ENCODE results near the gene DMKN.

DMKN gene

GRCh38 chr19:35508129-35508528 is 5.3 kb downstream of the DMKN start:
- peaks cover 93% of the 10 kb centered on the region for H3K27me3 Mint-ChIP-seq

GRCh38 chr19:35507561-35507960 is 5.9 kb downstream of the DMKN start:
- no peaks in the 10 kb centered on the region for H3K9me3 Mint-ChIP-seq
- no peak for DNase-seq
- CTCF ChIA-PET, result interaction anchor here (1.6 to 1.8 kb wide), 2 partner anchors 10 to 13 kb away, joined by 3 to 9 read pairs; no protein-coding TSS in a partner anchor
- H3K27ac Mint-ChIP-seq, result no peak overlapping the region
- peaks cover 21% of the 10 kb centered on the region for H3K4me1 Mint-ChIP-seq
- H3K27me3 Mint-ChIP-seq, result peaks cover 93% of the 10 kb centered on the region
- H3K36me3 Mint-ChIP-seq, result no peaks in the 10 kb centered on the region
- no peak overlapping the region for H3K4me3 Mint-ChIP-seq

More at GRCh38 chr19:35508129-35508528, 5.3 kb downstream of the DMKN start:
- H3K4me3 Mint-ChIP-seq, result no peak overlapping the region
- no peaks in the 10 kb centered on the region for H3K36me3 Mint-ChIP-seq
- H3K27ac Mint-ChIP-seq, result no peak overlapping the region
- no peak for DNase-seq
- H3K9me3 Mint-ChIP-seq, result no peaks in the 10 kb centered on the region
- peaks cover 21% of the 10 kb centered on the region for H3K4me1 Mint-ChIP-seq
- CTCF ChIA-PET, result interaction anchor here (0.9 to 1.8 kb wide), 3 partner anchors 11 to 155 kb away, joined by 3 to 9 read pairs (median 3); no protein-coding TSS in a partner anchor

- no peak overlapping the region for H3K27ac Mint-ChIP-seq
- no peaks in the 10 kb centered on the region for H3K36me3 Mint-ChIP-seq
- CTCF ChIA-PET, result interaction anchor here (1.3 to 2.9 kb wide), 3 partner anchors 11 to 86 kb away, joined by 3 to 10 read pairs (median 6); no protein-coding TSS in a partner anchor
- no peaks in the 10 kb centered on the region for H3K9me3 Mint-ChIP-seq
- no peak for DNase-seq
- no peak overlapping the region for H3K4me3 Mint-ChIP-seq
- H3K4me1 Mint-ChIP-seq, result peaks cover 18% of the 10 kb centered on the region
- H3K27me3 Mint-ChIP-seq, result peaks cover 85% of the 10 kb centered on the region
Measured at GRCh38 chr19:35506011-35506410, 7.4 kb downstream of the DMKN start.

DNA sequence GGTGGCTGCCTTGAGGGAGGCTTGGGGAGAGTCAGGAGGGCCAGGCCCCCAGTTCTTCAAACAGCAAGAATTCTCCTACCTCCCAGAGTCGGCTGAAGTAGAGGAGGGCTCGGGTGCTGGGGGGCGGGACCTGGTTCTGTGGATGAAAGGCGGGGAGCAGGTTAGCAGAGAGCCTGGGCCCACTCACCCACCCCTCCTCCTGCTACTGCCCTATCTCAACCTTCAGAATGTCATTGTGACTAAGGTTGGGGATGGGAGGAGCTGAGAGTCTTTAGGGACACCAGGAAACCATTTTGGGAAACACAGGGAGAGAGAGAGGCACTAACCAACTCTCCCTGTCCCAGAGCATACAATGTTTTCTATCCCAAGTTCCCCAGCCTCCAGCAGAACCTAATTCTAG is 10.7 kb downstream of the DMKN start:
- peaks cover 61% of the 10 kb centered on the region for H3K27me3 Mint-ChIP-seq
- H3K4me1 Mint-ChIP-seq, result no peaks in the 10 kb centered on the region
- no peak for DNase-seq
- H3K36me3 Mint-ChIP-seq, result no peaks in the 10 kb centered on the region
- no peaks in the 10 kb centered on the region for H3K9me3 Mint-ChIP-seq
- H3K4me3 Mint-ChIP-seq, result no peak overlapping the region
- CTCF ChIA-PET, result no interaction called here
- H3K27ac Mint-ChIP-seq, result no peak overlapping the region

GRCh38 chr19:35501684-35502083 is 11.8 kb downstream of the DMKN start:
- Mint-ChIP-seq H3K27ac (no peak overlapping the region), H3K9me3 (no peaks in the 10 kb centered on the region), H3K4me1 (no peaks in the 10 kb centered on the region), H3K36me3 (no peaks in the 10 kb centered on the region), H3K4me3 (no peak overlapping the region), H3K27me3 (peaks cover 54% of the 10 kb centered on the region)
- CTCF ChIA-PET, result no interaction called here
- DNase-seq, result no peak

DNA sequence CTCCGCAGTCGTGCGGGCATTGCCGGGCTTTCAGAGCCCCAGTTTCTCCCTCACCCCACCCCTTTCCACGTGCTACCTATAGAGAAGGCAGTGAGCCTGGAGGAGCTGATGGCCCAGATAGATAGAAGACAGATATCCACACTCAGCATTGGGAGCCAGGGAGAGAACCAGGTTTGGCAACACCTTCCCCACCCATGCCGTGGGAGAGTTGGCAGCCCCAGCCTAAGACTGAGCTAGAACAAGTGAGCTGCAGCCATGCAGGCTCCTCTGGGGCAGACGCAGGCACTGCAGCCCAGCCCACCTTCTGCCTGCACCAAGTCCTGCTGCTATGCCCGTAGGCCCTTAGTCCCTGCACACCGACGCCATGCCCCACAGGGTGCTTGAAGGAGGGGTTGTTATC is 12.8 kb downstream of the DMKN start:
- H3K4me1 Mint-ChIP-seq, result peaks cover under 1% of the 10 kb centered on the region
- H3K27me3 Mint-ChIP-seq, result peaks cover 46% of the 10 kb centered on the region
- H3K4me3 Mint-ChIP-seq, result no peak overlapping the region
- no peaks in the 10 kb centered on the region for H3K36me3 Mint-ChIP-seq
- no peak overlapping the region for H3K27ac Mint-ChIP-seq
- H3K9me3 Mint-ChIP-seq, result no peaks in the 10 kb centered on the region
- CTCF ChIA-PET, result no interaction called here
- no peak for DNase-seq

- no peak for DNase-seq
- Mint-ChIP-seq H3K9me3 (no peaks in the 10 kb centered on the region), H3K27ac (no peak overlapping the region), H3K27me3 (peaks cover 45% of the 10 kb centered on the region), H3K4me3 (no peak overlapping the region), H3K36me3 (no peaks in the 10 kb centered on the region), H3K4me1 (peaks cover 8% of the 10 kb centered on the region)
- CTCF ChIA-PET, result no interaction called here
Measured at GRCh38 chr19:35498984-35499527, 14.4 kb downstream of the DMKN start.

DNA sequence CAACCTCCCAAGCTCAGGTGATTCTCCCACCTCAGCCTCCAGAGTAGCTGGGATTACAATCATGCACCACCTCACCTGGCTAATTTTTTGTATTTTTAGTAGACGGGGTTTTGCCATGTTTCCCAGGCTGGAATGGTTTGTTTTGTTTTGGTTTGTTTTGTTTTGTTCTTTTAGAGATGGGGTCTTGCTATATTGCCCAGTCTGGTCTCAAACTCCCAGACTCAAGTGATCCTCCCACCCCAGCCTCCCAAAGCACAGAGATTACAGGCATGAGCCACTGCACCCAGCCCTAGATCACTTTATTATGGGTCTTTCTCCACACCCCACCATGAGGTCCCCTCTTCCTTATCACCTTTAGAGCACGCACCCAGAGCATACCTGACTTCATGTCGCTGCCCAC is 15.2 kb downstream of the DMKN start:
- Mint-ChIP-seq H3K27me3 (peaks cover 48% of the 10 kb centered on the region), H3K4me3 (no peak overlapping the region), H3K9me3 (no peaks in the 10 kb centered on the region), H3K4me1 (peaks cover 8% of the 10 kb centered on the region), H3K27ac (no peak overlapping the region), H3K36me3 (no peaks in the 10 kb centered on the region)
- CTCF ChIA-PET, result interaction anchor here (1.2 to 1.9 kb wide), 2 partner anchors 9 to 12 kb away, joined by 3 to 7 read pairs; no protein-coding TSS in a partner anchor
- no peak for DNase-seq

DNA sequence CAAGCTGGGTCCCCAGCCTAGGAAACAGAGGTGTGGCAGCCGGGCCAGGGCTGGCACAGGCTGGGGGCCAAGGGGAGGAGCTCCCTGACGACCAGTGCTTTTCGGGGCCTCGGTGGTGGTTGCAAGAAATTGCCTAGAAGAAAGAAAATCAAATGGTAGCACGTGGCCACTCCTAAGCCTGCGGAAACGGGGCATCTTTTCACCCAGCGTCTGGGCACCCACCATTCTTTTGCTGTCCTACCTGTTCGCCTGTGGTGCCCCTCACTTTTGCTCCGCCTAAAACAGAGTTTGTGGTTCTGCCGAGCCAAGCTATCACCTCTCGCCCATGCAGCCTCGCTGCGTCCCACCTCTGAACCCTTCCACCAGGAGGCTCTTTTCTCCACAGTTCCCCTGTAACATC is 16.0 kb downstream of the DMKN start:
- CTCF ChIA-PET, result interaction anchor here (0.7 to 1.9 kb wide), 5 partner anchors 10 to 139 kb away, joined by 3 to 7 read pairs (median 3); partner anchors contain the start of gene FFAR3
- Mint-ChIP-seq H3K27me3 (peaks cover 45% of the 10 kb centered on the region), H3K4me3 (no peak overlapping the region), H3K9me3 (no peaks in the 10 kb centered on the region), H3K4me1 (peaks cover 8% of the 10 kb centered on the region), H3K27ac (no peak overlapping the region), H3K36me3 (no peaks in the 10 kb centered on the region)
- DNase-seq, result no peak

DNA sequence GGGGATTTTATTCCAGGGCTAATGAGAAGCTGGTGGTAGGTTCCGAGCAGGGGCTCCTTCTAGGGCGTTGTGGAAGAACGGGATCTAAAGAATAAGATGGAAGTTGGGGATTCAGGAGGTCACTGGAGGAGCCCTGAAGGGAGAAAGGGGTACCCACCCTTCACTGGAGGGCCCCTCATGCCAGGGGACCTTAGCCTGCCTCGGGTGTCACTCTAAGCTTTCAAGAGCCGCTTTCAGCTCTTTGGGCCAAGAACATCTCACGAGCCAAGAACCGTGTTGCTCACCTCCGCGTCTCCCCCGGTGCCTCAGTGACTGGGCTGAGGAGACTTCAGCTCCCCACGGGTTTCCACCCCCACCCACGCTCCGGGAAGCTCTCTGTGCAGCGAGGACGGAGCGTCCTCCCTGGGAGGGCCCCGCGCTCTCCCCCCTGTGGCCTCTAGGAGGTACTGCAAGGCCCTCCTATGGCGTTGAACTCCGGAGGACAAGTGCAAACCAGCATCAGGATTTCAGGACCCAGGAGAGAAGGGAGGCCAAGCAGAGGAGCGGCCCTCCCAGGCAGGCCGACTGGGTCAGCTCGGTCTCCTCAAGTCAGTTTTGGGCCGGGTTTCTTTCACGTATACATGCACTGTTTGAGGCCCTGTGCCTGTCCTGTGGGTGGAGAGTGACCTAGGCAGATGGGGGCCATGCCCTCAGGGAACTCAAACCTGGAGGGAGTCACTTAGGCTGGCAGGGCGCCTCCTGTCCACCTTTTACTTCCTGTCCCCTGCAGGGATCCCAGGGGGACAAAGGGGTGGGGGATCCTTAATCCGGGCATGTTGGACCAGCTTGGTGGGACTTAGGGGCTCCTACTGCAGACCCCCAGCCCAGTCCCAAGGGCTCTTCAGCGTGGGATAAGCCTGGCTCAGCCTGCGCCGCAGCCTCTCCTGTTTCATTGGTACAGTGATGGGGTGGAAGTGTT is 18.1 kb downstream of the DMKN start:
- Mint-ChIP-seq H3K27ac (no peak overlapping the region), H3K4me3 (no peak overlapping the region)
- CTCF ChIA-PET, result interaction anchor here (0.7 to 3.6 kb wide), 32 partner anchors 9 to 429 kb away, joined by 3 to 59 read pairs (median 4); partner anchors contain the start of genes FFAR1 and FFAR3

GRCh38 chr19:35493971-35494370 is 19.5 kb downstream of the DMKN start:
- H3K36me3 Mint-ChIP-seq, result no peaks in the 10 kb centered on the region
- H3K9me3 Mint-ChIP-seq, result no peaks in the 10 kb centered on the region
- H3K27ac Mint-ChIP-seq, result no peak overlapping the region
- DNase-seq, result no peak
- no peak overlapping the region for H3K4me3 Mint-ChIP-seq
- CTCF ChIA-PET, result interaction anchor here (0.8 to 3.6 kb wide), 3 partner anchors 11 to 140 kb away, joined by 3 to 59 read pairs (median 16); no protein-coding TSS in a partner anchor
- H3K4me1 Mint-ChIP-seq, result peaks cover 8% of the 10 kb centered on the region
- H3K27me3 Mint-ChIP-seq, result peaks cover 63% of the 10 kb centered on the region

More for the DNA sequence above, 18.1 kb downstream of the DMKN start:
- H3K27me3 Mint-ChIP-seq, result peaks cover 56% of the 10 kb centered on the region
- peak; percentile 74 for DNase-seq
- H3K36me3 Mint-ChIP-seq, result no peaks in the 10 kb centered on the region
- peaks cover 8% of the 10 kb centered on the region for H3K4me1 Mint-ChIP-seq
- H3K9me3 Mint-ChIP-seq, result no peaks in the 10 kb centered on the region

DNA sequence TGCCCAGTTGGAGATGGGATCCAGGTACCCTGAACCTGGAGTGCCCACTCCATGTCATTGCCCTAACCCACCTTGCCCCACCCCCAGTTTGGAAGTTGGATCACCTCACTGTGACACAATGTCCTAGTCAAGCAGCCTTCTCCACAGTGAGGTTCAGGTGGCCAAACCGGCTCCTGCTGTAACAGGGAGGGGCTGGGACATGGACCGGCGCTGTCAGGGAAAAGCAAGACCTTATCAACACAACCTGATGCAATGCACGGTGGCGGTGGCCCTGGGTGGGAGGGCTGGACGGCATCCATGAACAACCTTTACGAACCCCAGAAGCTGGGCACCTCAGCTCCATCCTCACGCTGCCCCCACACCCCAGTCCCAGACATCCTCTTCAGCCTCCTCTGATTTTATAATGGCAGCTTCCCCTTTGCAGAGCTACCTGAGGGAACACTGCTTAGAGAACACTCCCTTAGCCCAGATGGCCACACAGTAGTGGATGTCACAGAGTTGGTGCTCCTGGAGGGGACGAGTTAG is 21.6 kb downstream of the DMKN start:
- Mint-ChIP-seq H3K4me3 (no peak overlapping the region), H3K36me3 (no peaks in the 10 kb centered on the region), H3K27me3 (peaks cover 73% of the 10 kb centered on the region), H3K27ac (no peak overlapping the region), H3K4me1 (peaks cover 8% of the 10 kb centered on the region), H3K9me3 (no peaks in the 10 kb centered on the region)
- CTCF ChIA-PET, result interaction anchor here (1.7 to 1.9 kb wide), 2 partner anchors 19 to 139 kb away, joined by 5 to 10 read pairs; no protein-coding TSS in a partner anchor
- DNase-seq, result no peak

DNA sequence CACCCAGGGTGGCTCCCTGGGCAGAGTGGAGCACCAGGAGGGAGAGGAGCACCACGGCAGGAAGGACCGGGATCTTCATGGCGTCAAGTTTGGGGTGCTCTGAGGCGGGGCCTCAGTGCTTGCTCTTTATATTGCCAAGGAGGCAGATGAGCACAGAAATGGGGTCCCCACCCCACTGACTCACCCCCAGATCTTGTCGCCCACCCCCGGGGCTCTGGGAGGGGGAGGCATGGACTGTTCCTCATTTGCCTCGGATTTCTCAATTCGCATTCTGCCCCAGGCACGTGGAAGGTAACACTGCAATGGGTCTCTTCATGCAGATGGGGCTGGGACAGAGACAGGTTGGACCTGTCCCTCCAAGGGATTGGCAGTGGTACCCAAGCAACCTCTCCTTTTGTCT is 23.1 kb downstream of the DMKN start, which contains the start of gene KRTDAP:
TSS of gene KRTDAP (minus strand) at position 101 of the 400 bp plus-strand sequence. CDS start at position 79, 22 bp downstream.
- Mint-ChIP-seq H3K9me3 (no peaks in the 10 kb centered on the region), H3K4me3 (no peak within 1 kb of the TSS), H3K4me1 (peaks cover 5% of the 10 kb centered on the region), H3K36me3 (no peaks in the 10 kb centered on the region), H3K27ac (no peak within 1 kb of the TSS), H3K27me3 (peaks cover 73% of the 10 kb centered on the region)
- CTCF ChIA-PET, result interaction anchor here (1.1 kb wide), 1 partner anchor 137 kb away, joined by 4 read pairs; no protein-coding TSS in a partner anchor
- DNase-seq, result no peak

- peaks cover 59% of the 10 kb centered on the region for H3K27me3 Mint-ChIP-seq
- H3K4me1 Mint-ChIP-seq, result peaks cover 3% of the 10 kb centered on the region
- no peaks in the 10 kb centered on the region for H3K9me3 Mint-ChIP-seq
- no peak overlapping the region for H3K4me3 Mint-ChIP-seq
- CTCF ChIA-PET, result no interaction called here
- H3K36me3 Mint-ChIP-seq, result no peaks in the 10 kb centered on the region
- no peak for DNase-seq
- no peak overlapping the region for H3K27ac Mint-ChIP-seq
Measured at GRCh38 chr19:35488677-35489076, 24.8 kb downstream of the DMKN start.
